GM10266 (cell line): ENCODE results near the gene AXIN1.

Source experiments
- DNase-seq: peaks from one replicate; pipeline ENCODE4 v3.0.0; 2012; ENCODE audit errors: extremely low spot score
- CTCF ChIP-seq: IDR thresholded peaks from 2 replicates; pipeline ENCODE4 v1.5.1; 2012; ENCODE audit warnings: mild to moderate bottlenecking, low read depth; ENCODE audit not compliant: control insufficient read depth, insufficient read depth; ENCODE audit errors: missing control alignments

Gene AXIN1

GRCh38 chr16:314351-314750 is 38.2 kb downstream of the AXIN1 start:
- no peak for TF ChIP-seq CTCF
- DNase-seq = no peak

DNA sequence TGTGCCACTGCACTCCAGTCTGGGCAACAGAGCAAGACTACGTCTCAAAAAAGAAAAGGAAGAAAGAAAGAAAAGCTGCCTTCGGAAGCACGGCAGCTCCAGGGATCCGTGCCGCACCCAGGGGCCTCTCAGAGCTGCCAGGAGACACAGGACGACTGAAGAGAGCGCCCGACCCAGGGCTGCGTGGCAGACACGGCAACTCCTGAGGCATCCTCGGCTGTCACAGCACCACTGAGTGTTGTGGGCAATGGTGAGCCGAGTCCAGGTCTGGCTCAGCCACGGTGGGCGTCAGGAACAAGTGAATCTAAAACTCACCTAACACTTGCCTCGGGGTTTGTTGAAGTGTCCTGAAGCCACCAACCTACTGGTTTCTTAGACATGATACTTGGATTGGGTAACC is 40.8 kb downstream of the AXIN1 start:
- no peak for TF ChIP-seq CTCF

GRCh38 chr16:309476-309875 is 43.0 kb downstream of the AXIN1 start:
- TF ChIP-seq CTCF = no peak
- no peak for DNase-seq

More for the DNA sequence above, 40.8 kb downstream of the AXIN1 start:
- no peak for DNase-seq

- no peak for TF ChIP-seq CTCF
- no peak for DNase-seq
These were observed 44.7 kb downstream of the AXIN1 start for GRCh38 chr16:307691-308312.

DNA sequence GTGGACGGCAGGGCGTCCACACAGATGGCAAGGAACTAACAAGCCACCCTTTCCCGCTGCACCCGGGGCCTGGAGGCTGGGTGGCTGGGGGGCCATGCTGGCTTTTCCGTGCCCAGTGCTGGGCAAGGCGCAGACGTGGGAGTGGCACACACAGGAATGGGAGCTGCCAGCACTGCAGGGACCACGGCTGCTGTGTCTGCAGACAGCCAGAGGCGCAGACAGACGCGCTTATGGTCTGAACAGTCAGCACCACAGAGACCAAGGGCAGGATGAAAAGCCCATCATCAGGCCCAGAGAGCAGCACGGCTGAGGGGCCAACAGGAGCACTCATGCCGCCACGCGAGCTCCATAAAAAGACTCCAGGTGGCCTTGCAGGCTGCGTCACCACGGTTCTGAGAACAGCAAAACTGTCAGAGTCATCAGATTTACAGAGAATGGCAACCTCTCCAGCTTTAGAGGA is 45.6 kb downstream of the AXIN1 start:
- no peak for TF ChIP-seq CTCF
- DNase-seq = no peak

- TF ChIP-seq CTCF = no peak
- DNase-seq = no peak
These were observed 46.5 kb downstream of the AXIN1 start for GRCh38 chr16:305916-306626.

DNA sequence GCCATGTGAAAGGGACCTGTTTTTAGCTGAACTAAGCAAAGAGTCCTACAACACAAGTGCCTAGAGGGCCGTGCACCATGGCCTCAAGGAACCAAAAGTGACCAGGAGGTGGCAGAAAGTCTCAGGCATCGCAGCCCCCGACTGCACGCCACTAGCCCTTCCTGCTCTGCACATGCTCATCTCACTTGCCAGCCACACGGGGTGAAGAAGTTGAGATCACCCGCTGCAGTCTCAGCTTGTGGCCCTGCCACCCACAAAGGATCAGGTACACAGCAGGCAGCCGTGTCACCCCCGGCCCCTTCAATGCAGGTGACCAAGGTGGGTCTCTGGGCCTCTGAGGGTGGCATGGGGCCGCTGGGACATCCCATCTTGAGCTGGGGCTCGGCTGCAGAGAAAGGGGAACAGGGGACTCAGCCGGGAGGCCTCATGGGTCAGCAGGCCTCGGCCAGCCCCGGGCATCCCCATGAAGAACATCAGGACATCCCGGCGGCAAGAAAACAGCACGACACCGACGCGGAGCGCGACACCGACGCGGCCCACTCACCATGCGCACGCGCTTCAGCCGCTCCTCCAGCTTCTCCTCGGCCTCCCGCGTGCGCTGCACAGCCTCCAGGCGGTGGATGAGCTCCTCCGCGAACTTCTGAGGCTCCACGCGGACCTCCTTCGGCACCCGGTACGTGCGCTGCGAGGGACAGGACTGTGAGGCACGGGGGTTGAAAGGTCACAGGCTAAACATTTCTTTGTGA is 48.6 kb downstream of the AXIN1 start:
- no peak for DNase-seq
- TF ChIP-seq CTCF = peak; percentile 8
